Stimulated activated CD4-positive, alpha-beta T cell treated with anti-CD3 and anti-CD28 coated beads, Interleukin-1b, Interleukin-23, amount 100 ng/mL, for 48 hours (primary cell): Measurements from ENCODE around the gene ZNF697.
"Not testable (repeated sequence)": the region's sequence is repeated elsewhere in the genome, so short reads cannot be mapped to it uniquely, and the experiment has no call there.

Experiments used
- DNase-seq: peaks from one replicate; pipeline ENCODE4 v3.0.0-alpha.2; 2020

ZNF697 gene

GRCh38 chr1:119626841-119627240, 21.2 kb downstream of the ZNF697 start:
- no peak for DNase-seq

GRCh38 chr1:119626011-119626545, 22.0 kb downstream of the ZNF697 start:
- DNase-seq: no peak

- no peak for DNase-seq
These were observed 24.4 kb downstream of the ZNF697 start for GRCh38 chr1:119623678-119624077.

- DNase-seq: no peak
These were observed 24.9 kb downstream of the ZNF697 start for GRCh38 chr1:119623193-119623515.

- DNase-seq: no peak
These were observed 25.5 kb downstream of the ZNF697 start for GRCh38 chr1:119622311-119623192.

- no peak for DNase-seq
These were observed 26.4 kb downstream of the ZNF697 start for GRCh38 chr1:119621705-119622104.

- DNase-seq: no peak
These were observed 30.0 kb downstream of the ZNF697 start for GRCh38 chr1:119617751-119618691.

GRCh38 chr1:119616748-119617147, 31.3 kb downstream of the ZNF697 start:
- DNase-seq: not testable (repeated sequence)

- not testable (repeated sequence) for DNase-seq
These were observed 33.0 kb downstream of the ZNF697 start for GRCh38 chr1:119615100-119615499.

- DNase-seq: peak; percentile 73
These were observed 34.0 kb downstream of the ZNF697 start for GRCh38 chr1:119613769-119614720.

GRCh38 chr1:119611701-119612113, 36.4 kb downstream of the ZNF697 start:
- DNase-seq: peak; percentile 77

GRCh38 chr1:119608816-119609215, 39.2 kb downstream of the ZNF697 start:
- not testable (repeated sequence) for DNase-seq

GRCh38 chr1:119607087-119607807, 40.8 kb downstream of the ZNF697 start:
- not testable (repeated sequence) for DNase-seq

- no peak for DNase-seq
These were observed 41.7 kb downstream of the ZNF697 start for GRCh38 chr1:119606394-119606793.

GRCh38 chr1:119605686-119606085, 42.4 kb downstream of the ZNF697 start:
- no peak for DNase-seq

GRCh38 chr1:119605080-119605479, 43.0 kb downstream of the ZNF697 start:
- not testable (repeated sequence) for DNase-seq

GRCh38 chr1:119603695-119604094, 44.4 kb downstream of the ZNF697 start:
- DNase-seq: no peak

GRCh38 chr1:119603241-119603640, 44.8 kb downstream of the ZNF697 start:
- not testable (repeated sequence) for DNase-seq

GRCh38 chr1:119602789-119603188, 45.3 kb downstream of the ZNF697 start:
- not testable (repeated sequence) for DNase-seq

GRCh38 chr1:119602169-119602568, 45.9 kb downstream of the ZNF697 start:
- no peak for DNase-seq

- DNase-seq: no peak
These were observed 47.1 kb downstream of the ZNF697 start for GRCh38 chr1:119600976-119601375.
